ENCODE data around the gene ALKBH5.

DNA sequence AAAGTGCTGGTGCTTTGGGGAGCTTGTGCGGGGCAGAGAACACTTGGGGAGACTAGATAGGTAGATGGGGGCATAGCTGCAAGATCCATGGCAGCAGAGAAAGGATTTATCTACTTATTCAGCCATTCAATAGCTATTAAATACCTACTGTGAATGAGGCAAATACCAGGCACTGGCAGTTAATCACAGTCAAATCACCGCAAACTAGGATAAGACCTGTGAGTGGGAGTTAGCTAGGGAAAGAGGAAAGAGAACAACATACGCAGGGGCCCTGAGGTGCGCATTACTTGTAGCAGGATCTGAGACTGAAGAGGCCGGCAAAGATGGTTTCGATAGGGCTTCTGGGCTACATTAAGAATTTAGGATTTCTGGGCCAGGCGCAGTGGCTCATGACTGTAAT lies 3.8 kb upstream of the ALKBH5 start:
- TF ChIP-seq EZH2phosphoT487 (IDR thresholded peaks at IDR 0.05; ENCODE audit: insufficient read depth, low read depth) (no peak), EZH2 (IDR thresholded peaks at IDR 0.05; ENCODE audit: insufficient read depth, poor library complexity, severe bottlenecking) (no peak)

Measured in GM23248 (cell line).